ENCODE measurements around the gene ZNF423. TPM values are rescaled to one million over a fixed set of nuclear protein-coding genes. Genes with fewer than 3 reads are reported as not detected.

The ZNF423 gene
- total RNA-seq, 1 donor from 2014 or later: 19.8 TPM

- H3K36me3 Mint-ChIP-seq: no peaks in the 10 kb centered on the region
- H3K4me1 Mint-ChIP-seq: peaks cover 9% of the 10 kb centered on the region
- H3K9me3 Mint-ChIP-seq: no peaks in the 10 kb centered on the region
- H3K4me3 Mint-ChIP-seq: no peak overlapping the region
- H3K27me3 Mint-ChIP-seq (ENCODE audit: low read depth): no peaks in the 10 kb centered on the region
- H3K27ac Mint-ChIP-seq: no peak overlapping the region
- TF ChIP-seq, protein P1, sequence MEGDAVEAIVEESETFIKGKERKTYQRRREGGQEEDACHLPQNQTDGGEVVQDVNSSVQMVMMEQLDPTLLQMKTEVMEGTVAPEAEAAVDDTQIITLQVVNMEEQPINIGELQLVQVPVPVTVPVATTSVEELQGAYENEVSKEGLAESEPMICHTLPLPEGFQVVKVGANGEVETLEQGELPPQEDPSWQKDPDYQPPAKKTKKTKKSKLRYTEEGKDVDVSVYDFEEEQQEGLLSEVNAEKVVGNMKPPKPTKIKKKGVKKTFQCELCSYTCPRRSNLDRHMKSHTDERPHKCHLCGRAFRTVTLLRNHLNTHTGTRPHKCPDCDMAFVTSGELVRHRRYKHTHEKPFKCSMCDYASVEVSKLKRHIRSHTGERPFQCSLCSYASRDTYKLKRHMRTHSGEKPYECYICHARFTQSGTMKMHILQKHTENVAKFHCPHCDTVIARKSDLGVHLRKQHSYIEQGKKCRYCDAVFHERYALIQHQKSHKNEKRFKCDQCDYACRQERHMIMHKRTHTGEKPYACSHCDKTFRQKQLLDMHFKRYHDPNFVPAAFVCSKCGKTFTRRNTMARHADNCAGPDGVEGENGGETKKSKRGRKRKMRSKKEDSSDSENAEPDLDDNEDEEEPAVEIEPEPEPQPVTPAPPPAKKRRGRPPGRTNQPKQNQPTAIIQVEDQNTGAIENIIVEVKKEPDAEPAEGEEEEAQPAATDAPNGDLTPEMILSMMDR (IDR thresholded peaks at IDR 0.05; ENCODE audit: unreplicated experiment): no peak
- no peak for DNase-seq (ENCODE audit: low spot score in 2 of 2, unreplicated experiment in 2 of 2)
Measured at GRCh38 chr16:49799172-49799571, 56.7 kb downstream of the ZNF423 start.

- Mint-ChIP-seq H3K27ac (no peak overlapping the region), H3K4me3 (no peak overlapping the region)
Measured at GRCh38 chr16:49795513-49795912, 60.4 kb downstream of the ZNF423 start.

GRCh38 chr16:49793244-49793643 is 62.7 kb downstream of the ZNF423 start:
- peaks cover 17% of the 10 kb centered on the region for H3K4me1 Mint-ChIP-seq
- no peaks in the 10 kb centered on the region for H3K9me3 Mint-ChIP-seq
- TF ChIP-seq, protein P1 (IDR thresholded peaks at IDR 0.05; ENCODE audit: unreplicated experiment): no peak
- H3K27ac Mint-ChIP-seq: no peak overlapping the region
- H3K36me3 Mint-ChIP-seq: no peaks in the 10 kb centered on the region
- H3K27me3 Mint-ChIP-seq (ENCODE audit: low read depth): no peaks in the 10 kb centered on the region
- DNase-seq (ENCODE audit: low spot score in 2 of 2, unreplicated experiment in 2 of 2): no peak
- H3K4me3 Mint-ChIP-seq: no peak overlapping the region

More at GRCh38 chr16:49795513-49795912, 60.4 kb downstream of the ZNF423 start:
- peaks cover 9% of the 10 kb centered on the region for H3K4me1 Mint-ChIP-seq
- no peaks in the 10 kb centered on the region for H3K36me3 Mint-ChIP-seq
- no peak for DNase-seq (ENCODE audit: low spot score in 2 of 2, unreplicated experiment in 2 of 2)
- TF ChIP-seq, protein P1 (IDR thresholded peaks at IDR 0.05; ENCODE audit: unreplicated experiment): no peak
- H3K9me3 Mint-ChIP-seq: no peaks in the 10 kb centered on the region
- no peaks in the 10 kb centered on the region for H3K27me3 Mint-ChIP-seq (ENCODE audit: low read depth)

DNA sequence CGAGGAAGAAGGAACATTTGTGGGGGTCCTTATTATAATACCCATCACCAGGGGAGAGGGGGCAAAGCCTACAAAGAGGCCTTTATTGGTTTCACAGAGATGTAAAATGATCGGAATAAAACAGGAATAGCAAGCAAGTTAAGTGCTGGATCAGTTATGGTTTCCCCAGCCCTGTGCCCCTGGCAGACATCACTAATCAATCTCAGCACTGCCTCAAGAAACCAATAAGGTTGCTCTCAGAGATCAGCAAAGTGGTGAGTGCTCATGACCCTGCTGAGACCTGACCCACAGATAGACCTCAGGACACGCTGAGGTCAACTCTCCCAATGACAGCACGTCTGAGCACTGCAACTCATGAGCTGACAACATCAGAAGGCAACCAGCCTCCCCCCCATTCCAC is 66.3 kb downstream of the ZNF423 start:
- Mint-ChIP-seq H3K4me3 (no peak overlapping the region), H3K36me3 (no peaks in the 10 kb centered on the region), H3K27ac (peak overlapping the region; percentile 89), H3K27me3 (ENCODE audit: low read depth) (no peaks in the 10 kb centered on the region), H3K4me1 (peaks cover 19% of the 10 kb centered on the region), H3K9me3 (no peaks in the 10 kb centered on the region)
- TF ChIP-seq, protein P1 (IDR thresholded peaks at IDR 0.05; ENCODE audit: unreplicated experiment): no peak
- DNase-seq (ENCODE audit: low spot score in 2 of 2, unreplicated experiment in 2 of 2): no peak

- H3K27me3 Mint-ChIP-seq (ENCODE audit: low read depth): no peaks in the 10 kb centered on the region
- DNase-seq (ENCODE audit: low spot score in 2 of 2, unreplicated experiment in 2 of 2): no peak
- TF ChIP-seq, protein P1 (IDR thresholded peaks at IDR 0.05; ENCODE audit: unreplicated experiment): no peak
- H3K4me1 Mint-ChIP-seq: peaks cover 19% of the 10 kb centered on the region
- H3K9me3 Mint-ChIP-seq: no peaks in the 10 kb centered on the region
- H3K36me3 Mint-ChIP-seq: no peaks in the 10 kb centered on the region
- no peak overlapping the region for H3K4me3 Mint-ChIP-seq
- peak overlapping the region; percentile 89 for H3K27ac Mint-ChIP-seq
Measured at GRCh38 chr16:49788986-49789385, 66.9 kb downstream of the ZNF423 start.

DNA sequence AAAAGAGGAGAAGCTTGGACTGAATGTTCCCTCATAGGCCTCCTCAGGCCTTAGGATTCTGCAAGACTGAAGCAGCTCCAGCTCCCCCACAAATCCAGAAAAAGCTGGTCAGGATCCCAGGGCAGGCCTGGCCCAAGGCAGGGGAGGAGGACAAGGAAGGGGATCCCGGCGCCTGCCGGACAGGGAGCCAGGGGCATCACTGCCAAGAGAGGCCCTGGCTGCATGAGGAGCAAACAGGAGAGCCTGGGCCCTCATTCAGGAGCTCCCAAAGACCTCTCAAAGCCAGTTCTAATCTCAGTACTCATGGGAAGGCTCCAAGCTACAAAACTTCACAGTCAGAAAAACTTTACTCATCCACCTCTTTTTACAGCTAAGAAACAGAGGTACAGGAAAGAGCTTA is 67.3 kb downstream of the ZNF423 start:
- DNase-seq (ENCODE audit: low spot score in 2 of 2, unreplicated experiment in 2 of 2): no peak
- TF ChIP-seq, protein P1 (IDR thresholded peaks at IDR 0.05; ENCODE audit: unreplicated experiment): no peak
- Mint-ChIP-seq H3K27me3 (ENCODE audit: low read depth) (no peaks in the 10 kb centered on the region), H3K9me3 (no peaks in the 10 kb centered on the region), H3K36me3 (no peaks in the 10 kb centered on the region), H3K4me3 (no peak overlapping the region), H3K27ac (peak overlapping the region; percentile 89), H3K4me1 (peaks cover 19% of the 10 kb centered on the region)
